GM19463 (cell line): ENCODE measurements around the gene NUMB.

Source experiments
- ATAC-seq: cut with Tn5 transposase; IDR thresholded peaks from one replicate; pipeline ENCODE4 v1.9.1; 2021; ENCODE audit warnings: mild to moderate bottlenecking, moderate library complexity; ENCODE audit not compliant: unreplicated experiment

Gene NUMB

DNA sequence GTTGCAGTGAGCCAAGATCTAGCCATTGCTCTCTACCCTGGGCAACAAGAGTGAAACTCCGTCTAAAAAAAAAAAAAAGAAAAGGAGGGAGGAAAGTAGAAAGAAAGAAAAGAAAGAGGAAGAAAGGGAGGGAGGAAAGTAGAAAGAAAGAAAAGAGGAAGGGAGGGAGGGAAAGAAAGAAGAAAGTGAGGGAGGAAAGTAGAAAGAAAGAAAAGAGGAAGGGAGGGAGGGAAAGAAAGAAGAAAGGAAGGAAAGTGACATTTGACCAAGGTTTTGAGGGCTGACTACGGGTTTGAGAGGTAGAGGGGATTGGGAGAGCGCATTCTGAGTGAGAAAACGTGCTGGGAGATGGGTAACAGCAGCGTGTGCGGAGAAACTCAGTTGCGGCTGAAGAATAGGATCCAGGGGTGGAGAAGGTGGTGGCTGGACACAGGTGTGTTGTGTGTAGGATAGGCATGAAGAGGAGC is 221.6 kb downstream of the NUMB start:
- no peak for ATAC-seq

DNA sequence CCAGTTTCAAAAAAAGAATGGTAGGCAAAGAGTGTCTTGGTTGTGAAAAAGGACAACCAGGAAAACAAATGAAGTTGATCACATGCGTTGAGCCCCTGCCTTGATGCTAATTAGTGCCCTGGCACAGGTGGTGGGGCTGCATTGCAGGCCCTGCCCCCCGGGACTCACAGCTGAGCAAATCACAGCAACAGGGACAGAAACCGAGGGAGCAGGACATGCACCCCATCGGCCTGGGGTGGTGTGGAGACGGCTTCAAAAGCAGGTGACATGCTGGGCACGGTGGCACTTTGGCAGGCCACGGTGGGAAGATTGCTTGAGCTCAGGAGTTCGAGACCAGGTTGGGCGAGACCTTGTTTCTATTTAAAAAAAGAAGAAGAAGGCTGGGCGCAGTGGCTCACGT is 222.2 kb downstream of the NUMB start:
- no peak for ATAC-seq

DNA sequence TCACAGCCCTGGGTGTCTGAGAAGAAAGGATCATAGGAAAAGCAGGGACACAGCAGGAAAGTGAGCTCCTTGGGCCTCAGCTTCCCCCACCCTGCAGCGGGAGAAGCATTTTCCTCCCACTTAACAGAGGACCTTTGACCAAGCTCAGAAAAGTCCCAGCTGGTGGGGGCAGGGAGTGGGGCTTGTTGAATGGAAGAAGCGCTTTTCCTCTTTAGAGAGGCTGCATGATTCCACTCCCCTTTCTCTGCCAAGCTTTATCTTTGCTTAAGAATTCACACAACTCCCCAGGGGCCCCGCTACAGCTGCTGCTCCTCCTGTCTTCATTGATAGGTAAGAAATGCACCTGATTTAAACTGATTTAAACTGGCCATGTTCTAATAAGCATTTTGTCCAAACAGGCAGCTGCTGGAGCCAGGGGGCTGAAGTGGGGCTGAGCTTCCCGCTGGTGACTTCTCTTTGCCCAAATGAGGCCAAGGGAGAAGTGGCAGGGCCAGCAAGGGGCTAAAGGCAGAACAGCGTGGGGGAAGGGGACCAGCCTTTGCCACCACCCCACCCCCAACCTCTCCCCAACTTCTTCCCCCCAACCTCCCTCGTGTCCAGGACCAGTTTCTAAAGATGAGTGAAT is 222.7 kb downstream of the NUMB start:
- ATAC-seq, result no peak

DNA sequence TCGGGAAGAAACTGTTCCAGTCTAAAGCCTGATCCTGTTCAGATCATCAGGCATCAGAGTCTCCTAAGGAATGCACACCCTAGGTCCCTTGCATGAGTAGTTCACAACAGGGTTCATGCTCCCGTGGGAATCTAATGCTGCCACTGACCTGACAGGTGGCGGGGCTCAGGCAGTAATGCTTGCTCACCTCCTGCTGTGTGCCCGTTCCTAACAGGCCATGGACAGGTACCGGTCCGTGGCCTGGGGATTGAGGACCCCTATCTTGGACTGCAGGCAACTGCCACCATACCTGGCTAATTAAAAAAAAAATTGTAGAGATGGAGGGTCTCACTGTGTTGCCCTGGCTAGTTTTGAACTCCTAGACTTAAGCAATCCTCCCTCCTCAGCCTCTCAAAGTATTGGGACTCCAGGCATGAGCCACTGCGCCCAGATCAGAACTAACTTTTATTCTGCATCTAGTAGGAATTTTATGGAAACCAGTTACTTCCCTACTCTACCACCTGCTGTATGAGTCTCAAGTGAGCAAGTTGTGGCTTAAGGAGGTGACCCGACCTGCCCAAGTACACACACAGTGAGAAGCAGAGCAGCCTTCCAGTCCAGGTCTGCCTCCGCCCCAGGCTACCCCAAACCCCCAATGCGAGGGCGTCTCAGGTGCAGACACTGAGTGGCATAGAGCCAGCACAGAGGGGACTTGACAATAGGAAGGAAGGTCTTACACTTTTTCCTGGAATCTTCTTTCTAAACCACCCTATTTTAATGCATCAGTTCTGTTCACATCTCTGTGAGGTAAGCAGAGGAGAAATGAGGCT is 223.6 kb downstream of the NUMB start:
- no peak for ATAC-seq

DNA sequence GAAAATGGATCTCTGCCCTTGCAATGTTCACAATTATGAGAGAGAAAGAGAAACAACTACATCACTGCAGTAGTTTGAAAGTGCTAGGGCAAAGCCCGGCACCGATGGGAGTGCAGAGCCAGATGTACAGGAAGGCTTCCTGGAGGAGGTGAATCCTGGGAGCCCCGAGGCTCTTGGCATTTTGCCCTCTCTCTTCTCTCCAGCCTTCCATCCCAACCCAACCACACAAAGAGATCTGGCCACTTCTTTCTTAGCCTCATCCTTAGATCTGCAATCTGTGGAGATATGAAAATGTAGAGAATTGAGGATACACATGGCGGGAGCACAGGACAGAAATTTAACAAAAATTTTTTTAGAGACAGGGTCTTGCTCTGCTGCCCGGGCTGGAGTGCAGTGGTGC is 224.3 kb downstream of the NUMB start:
- no peak for ATAC-seq

DNA sequence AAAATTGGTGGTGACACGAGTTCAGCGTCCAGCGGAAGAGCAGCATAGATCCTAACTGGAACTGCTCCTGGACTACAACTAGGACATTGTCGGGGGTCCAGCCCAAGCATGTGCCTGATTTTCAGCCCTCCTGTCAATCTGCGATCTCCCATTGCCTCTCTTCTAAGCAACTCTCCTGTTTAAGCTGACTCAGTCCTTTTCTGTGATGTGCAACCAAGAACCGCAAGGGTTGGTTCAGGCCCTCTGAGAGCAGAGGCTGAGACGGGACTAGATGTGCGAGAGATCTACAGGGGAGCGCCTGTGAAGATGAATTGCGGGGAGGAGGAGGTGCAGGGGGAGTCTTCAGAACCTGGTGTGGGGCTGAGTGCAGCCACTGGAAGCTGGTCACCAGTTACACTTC is 224.8 kb downstream of the NUMB start:
- no peak for ATAC-seq

DNA sequence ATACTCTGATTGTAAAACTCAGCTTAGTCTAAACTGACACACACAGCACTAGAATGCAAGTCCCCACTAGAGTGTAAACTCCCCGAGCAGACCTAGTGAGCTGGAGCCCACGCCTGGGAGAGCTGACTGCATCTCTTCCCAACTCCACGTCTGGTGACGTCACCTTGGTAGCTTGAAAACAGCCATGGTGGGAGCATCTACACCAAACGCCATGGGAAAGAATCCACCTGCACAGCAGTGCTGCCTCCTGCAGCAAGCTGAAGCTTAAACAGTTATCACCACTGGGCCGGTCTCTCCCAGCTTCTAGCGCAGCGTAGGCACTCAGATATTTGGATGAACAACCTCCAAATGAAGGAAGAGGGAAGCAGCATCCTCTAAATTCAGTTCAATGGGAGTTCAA is 225.4 kb downstream of the NUMB start:
- no peak for ATAC-seq

DNA sequence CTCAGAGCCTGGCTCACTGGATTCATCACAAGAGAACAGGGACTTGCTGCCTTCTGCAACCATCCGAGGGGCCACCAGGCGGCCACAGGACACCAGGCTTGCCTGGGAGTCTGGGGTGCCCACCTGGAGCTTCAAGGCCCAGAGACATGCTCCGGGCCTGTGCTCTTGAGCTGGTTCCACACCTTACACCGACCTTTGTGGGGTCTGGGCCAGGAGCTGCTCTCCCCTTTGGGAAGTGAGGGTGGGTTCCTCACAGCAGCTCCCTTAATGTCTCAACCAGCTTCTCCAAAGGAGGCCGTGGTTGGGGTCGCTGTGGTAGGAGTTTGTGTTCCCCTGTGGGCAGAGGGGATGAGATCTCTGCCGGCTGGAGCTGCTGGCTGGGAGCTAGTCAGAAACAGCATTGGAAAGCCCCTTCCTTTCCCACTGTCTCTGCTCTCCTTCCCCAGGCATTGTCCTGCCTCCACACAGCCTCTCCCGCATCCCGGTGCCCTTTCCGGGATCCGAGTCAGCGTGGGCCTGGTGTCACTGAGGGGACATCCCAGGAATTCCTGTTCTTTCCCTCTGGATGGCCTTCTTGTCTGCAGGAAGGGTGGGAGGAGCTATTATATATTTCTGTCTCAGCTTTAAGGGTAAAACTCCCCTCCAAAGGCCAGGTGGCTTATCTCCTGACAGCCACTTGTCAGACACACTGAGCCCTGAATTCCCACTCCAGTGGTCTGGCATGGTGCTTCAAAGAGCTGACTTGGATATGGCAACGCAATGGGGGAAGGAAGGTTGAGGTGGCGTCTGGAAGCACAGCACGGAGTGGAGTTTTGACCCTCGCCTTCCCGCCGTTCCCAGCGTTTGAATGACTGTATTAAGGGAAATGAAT is 226.1 kb downstream of the NUMB start:
- ATAC-seq, result no peak

DNA sequence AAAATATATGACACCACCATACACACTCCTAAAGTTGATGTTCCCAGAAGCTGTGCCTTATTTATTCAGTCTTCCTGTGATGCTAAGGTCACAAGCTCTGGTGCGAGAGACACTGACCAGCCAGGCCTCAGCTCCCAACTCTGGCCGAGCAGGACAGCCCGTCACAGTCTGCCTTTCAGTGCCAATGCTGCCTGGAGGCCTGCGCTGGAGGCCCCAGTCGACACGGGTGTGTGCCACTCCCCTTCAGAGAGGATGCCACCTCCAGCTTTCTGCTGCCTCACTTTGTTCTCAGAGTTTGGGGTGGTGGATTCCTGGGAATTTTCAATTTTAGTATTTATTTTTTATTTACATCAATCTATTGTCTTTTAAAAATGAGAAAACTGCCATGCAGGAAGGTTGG is 228.3 kb downstream of the NUMB start:
- ATAC-seq, result no peak

DNA sequence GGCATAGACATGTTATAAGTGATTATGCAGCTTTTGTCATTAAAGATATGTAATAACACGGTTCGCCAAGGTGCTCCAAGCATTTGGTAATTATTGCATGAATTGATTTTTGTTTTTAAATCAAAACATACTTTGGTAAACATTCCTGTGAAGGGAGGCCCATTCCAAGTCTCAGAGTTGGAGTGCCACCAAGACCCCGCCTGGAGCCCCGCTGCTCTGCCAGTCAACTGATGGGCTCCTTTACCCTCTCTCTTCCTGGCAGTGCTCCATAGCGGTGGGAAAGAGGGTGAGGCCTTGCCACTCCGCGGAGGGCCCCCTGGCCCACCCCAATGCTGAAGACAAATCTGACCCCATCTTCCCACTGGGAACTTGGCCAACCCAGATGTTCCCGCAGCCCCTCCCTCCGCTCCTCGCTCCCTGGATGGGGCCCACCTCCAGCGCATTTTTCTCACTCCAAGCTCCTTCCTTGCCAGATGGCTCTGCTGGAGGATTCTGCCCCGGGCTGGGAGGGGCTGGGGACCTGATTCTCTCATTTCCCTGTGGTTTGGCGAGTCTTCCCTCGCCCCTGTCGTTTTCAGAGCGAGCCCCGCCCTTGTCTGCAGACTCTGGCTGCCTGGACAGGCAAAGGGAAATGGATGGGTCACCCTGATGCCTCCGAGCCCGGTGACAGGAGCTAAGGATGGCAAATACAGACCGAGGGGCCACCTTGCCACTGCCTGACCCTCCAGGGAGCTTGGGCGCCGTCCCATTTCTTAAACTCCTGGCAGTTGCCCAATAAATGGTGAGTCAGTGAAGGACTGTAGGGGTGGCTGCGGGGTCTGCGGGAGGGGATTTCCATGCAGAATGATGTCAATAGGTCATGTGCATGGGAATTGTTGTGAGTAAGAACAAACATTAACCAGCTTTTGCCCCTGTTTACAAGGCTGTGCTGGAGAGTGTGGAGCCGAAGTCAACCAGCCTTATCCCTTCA is 230.2 kb downstream of the NUMB start:
- ATAC-seq, result peak; percentile 53

DNA sequence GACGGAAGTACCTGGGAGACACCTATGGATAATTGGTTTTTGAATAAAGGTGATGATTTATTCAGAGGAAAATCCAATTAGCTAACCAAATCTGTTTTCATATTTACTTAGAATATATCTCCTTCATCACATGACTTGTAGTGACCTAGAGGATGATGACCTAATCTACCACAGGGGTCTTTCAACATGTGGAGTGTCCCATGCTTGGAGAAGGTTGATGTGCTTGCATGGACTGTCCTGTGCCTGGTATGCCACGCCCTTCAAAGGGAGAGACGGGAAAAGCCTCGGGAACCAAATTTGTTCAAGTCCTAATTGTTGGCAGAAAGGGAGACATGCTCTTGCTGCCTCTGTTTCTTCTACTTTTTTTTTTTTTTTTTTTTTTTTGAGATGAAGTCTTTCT is 232.8 kb downstream of the NUMB start:
- ATAC-seq, result no peak
